G401 (cell line): Measurements from ENCODE around the gene COG5. TPM values are rescaled to one million over a fixed set of nuclear protein-coding genes. Genes with fewer than 3 reads are reported as not detected.
"Not testable (repeated sequence)": the region's sequence is repeated elsewhere in the genome, so short reads cannot be mapped to it uniquely, and the experiment has no call there.

ENCODE experiments used
- DNase-seq: peaks from one replicate; pipeline ENCODE4 v3.0.0-alpha.2; 2015; ENCODE audit warnings: low spot score
- in situ Hi-C: cut with HindIII; loops from 2 replicates; pipeline ENCODE4 v1.10.0; 2016; ENCODE audit warnings: low sequenced_read_pairs, mixed read lengths
- total RNA-seq: library from RNA; depleted of rRNA; stranded (reverse); fragments of >200 nt; shearing (Covaris generic); gene quantifications from 2 replicates; pipeline ENCODE4 v1.2.3, GENCODE V29; 2014

The COG5 gene
- total RNA-seq, 1 experiment from 2014 or later, result 65.3 TPM

GRCh38 chr7:107258737-107259136 lies 305.0 kb downstream of the COG5 start:
- in situ Hi-C loops, result no loop called here
- no peak for DNase-seq

DNA sequence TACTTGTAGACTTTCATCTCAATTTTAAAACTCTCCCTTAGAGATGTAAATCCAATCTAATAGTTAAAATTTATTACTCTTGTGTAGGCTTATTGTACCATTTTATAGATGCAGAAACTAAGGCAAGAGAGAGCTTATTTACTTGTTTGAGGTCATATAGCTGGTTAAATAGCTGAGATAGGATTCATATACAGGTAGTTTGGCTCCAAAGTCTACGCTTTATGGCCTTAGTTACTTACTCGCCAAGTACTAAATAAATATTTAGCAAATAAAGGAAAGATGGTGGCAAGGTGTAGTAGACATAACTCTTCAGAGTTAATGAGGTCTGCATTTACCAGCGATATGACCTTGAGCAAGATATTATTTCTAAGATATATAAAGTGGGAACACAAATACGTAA lies 308.1 kb downstream of the COG5 start:
- in situ Hi-C loops, result no loop called here

GRCh38 chr7:107254398-107254985 lies 309.2 kb downstream of the COG5 start:
- peak; percentile 30 for DNase-seq
- in situ Hi-C loops, result no loop called here

More for the DNA sequence above, 308.1 kb downstream of the COG5 start:
- DNase-seq, result no peak

DNA sequence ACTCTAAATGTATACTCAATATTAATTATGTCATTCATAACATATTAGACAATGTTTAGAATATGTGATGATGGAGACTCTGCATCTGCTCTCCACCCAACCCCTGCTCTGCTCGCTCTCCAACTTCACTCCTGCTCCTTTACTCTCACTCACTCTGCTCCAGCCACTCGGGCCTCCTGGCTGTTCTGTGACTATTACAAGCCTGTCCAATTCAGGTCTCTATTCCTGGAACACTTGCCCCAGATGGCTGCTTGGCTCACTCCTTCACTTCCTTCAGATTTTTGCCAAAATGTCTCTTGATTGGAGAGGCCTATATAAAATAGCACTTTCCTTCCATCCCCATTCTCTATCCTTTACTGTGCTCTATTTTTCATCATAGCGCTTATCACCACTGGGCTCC lies 310.1 kb downstream of the COG5 start:
- DNase-seq, result peak; percentile 97
- in situ Hi-C loops, result no loop called here

GRCh38 chr7:107251963-107252362 lies 311.8 kb downstream of the COG5 start:
- no peak for DNase-seq
- in situ Hi-C loops, result no loop called here

- in situ Hi-C loops, result no loop called here
Measured at GRCh38 chr7:107248551-107249316, 315.0 kb downstream of the COG5 start.

GRCh38 chr7:107246836-107247235 lies 316.9 kb downstream of the COG5 start:
- DNase-seq, in situ Hi-C loops: not testable (repeated sequence)

More at GRCh38 chr7:107248551-107249316, 315.0 kb downstream of the COG5 start:
- DNase-seq, result no peak

- in situ Hi-C loops, result no loop called here
- DNase-seq, result no peak
Measured at GRCh38 chr7:107244613-107245012, 319.1 kb downstream of the COG5 start.

DNA sequence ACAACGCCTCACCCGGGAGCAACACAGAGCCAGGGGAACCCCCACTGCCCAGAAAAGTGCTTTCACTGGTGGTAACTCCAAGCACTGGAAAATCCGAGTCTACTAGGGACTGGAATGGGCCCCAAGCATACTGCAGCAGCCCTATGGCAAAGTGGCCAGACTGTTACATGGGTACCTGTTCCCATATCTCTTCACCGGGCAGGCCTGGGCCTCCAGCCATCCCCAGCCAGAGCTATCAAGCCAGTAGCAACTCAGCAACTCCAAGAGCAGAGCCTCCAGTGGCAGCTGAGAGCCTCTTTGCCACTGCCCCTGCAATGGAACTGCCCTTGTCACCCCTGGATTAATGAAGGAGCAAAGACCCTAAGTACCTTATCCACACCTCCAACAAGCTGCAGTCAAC lies 321.5 kb downstream of the COG5 start:
- no peak for DNase-seq
- in situ Hi-C loops, result no loop called here

- no peak for DNase-seq
- in situ Hi-C loops, result no loop called here
Measured at GRCh38 chr7:107237451-107237850, 326.3 kb downstream of the COG5 start.

DNA sequence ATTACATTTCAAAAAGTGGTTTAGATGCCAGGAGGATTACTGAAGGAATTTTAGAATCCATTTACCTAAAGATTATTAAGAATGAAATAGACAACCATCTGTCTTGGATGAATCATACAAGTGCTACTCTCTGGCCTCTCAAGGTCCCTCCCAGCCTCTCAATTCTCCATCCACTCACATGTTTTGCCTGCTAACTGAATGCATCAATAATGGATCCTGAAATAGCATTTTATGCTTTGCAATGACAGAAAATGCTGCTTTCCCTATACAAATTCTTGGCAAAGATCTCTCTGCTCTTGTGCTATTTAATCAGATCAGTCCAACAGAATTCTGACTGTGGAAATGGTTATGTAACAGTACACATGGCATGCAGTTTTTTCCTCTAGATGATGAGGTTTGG lies 326.9 kb downstream of the COG5 start:
- in situ Hi-C loops, result no loop called here
- peak; percentile 93 for DNase-seq

- in situ Hi-C loops, result no loop called here
- peak; percentile 86 for DNase-seq
Measured at GRCh38 chr7:107234436-107234835, 329.3 kb downstream of the COG5 start.

- in situ Hi-C loops, result no loop called here
Measured at GRCh38 chr7:107233981-107234380, 329.7 kb downstream of the COG5 start.

DNA sequence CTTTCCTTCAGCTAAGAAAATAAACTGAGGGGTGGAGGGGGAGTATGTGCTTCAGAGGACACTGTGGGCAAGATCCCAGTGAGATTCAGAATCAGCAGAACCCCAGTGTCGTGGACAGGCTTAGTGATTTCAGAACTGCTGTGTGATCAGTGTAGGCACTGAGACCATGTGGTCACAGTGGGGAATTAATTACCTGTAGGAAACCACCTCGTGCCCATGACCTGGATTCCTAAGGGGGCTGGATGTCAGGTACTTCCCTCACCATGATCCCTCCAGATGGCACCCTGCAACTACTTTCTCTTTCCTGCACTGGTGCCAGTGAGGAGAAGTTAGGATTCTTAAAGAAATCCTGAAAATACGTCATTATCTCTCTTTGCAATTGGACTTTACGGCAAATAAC lies 330.5 kb downstream of the COG5 start:
- in situ Hi-C loops, result no loop called here
- DNase-seq, result peak; percentile 95

More at GRCh38 chr7:107233981-107234380, 329.7 kb downstream of the COG5 start:
- peak; percentile 67 for DNase-seq

- in situ Hi-C loops, result no loop called here
- peak; percentile 93 for DNase-seq
Measured at GRCh38 chr7:107232568-107233090, 331.1 kb downstream of the COG5 start.

- in situ Hi-C loops, result no loop called here
- no peak for DNase-seq
Measured at GRCh38 chr7:107230334-107230733, 333.4 kb downstream of the COG5 start.

DNA sequence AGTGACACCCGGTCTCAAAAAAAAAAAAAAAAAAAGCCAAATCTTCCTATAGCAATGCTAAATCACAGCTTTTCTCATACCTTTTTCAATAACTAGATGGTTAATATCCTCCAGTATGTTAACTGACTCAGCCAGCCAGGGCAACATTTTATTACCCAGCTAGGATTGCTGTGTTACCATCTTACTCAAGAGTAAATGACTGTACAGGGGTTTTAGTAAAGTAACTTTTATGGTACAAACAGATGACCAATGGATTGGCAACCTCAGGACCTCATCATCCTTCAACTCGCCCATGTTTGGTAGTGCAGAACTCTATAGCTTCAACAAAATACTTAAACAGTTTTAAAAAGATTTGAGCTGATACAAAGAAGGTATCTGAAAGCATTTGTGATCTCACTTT lies 335.4 kb downstream of the COG5 start:
- in situ Hi-C loops, result no loop called here
- DNase-seq, result no peak

DNA sequence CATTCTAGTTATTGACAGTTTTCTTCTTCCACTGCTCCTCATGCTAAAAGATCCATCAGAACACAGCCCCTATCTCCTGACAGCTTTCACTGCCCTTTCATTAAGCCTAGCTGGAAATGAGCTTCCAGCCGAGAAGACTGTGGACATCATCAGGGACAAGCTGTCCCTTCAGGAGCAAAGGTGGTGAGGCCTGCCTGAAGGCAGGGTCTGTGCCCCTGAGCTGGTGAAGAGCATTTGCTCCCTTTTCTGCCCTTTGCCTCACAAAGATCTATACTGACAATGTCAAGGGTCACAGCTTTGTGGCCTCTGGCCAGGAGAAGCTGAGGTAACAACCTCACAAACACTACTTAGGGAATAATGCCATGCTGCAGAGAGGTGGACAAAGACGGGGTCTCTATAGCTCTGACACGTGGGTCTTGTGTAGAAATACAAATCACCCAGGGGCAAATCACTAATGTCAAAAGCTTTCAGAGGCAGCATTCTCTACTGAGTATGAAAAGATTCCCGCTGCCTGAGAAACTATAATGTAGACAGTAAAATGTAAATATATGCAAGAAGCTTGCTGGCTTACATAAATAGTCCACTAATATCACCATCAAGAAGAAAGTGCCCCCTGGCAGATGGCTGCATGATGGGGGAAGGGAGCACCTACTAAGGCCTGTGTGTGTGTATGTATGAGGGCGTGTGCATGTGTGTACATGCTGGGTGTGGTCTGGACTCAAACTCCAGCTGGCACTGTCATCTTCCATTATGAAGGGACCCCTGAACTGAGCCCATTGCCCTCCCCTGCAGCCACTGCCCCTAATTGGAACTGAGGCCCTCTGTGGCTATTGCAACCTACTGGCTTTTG lies 339.1 kb downstream of the COG5 start:
- no peak for DNase-seq
- in situ Hi-C loops, result no loop called here

DNA sequence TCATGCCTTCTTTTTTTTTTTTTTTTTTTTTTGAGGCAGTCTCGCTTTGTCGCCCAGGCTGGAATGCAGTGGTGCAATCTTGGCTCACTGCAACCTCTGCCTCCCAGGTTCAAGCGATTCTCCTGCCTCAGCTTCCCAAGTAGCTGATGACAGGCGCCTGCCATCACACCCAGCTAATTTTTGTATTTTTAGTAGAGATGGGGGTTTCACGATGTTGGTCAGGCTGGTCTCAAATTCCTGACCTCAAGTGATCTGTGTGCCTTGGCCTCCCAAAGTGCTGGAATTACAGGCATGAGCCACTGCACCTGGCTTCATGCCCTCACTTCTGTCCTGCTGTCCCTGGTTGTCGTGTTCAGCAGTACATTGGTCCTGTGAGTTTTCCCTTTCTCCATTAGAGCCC lies 342.9 kb downstream of the COG5 start:
- DNase-seq, result not testable (repeated sequence)

GRCh38 chr7:107220356-107220755 lies 343.4 kb downstream of the COG5 start:
- in situ Hi-C loops, result no loop called here
- DNase-seq, result no peak

More for the DNA sequence above, 342.9 kb downstream of the COG5 start:
- in situ Hi-C loops, result not testable (repeated sequence)
